Suprapubic skin (tissue), 3 donors: ENCODE results near the gene NT5C1B.

Source experiments
- POLR2AphosphoS5 ChIP-seq, 3 donors: sonication (generic); formaldehyde crosslinking; IDR thresholded peaks; one replicate each; pipeline ENCODE4 v1.6.1; 2017; ENCODE audit warnings: antibody characterized with exemption in 3 of 3
- TF ChIP-seq, protein P1 (sequence below), 2 donors: fragments of 200-600 bp in 1 of 2; fragments of 450-650 bp in 1 of 2; sonication (generic) in 1 of 2; IDR thresholded peaks; one replicate each; pipeline ENCODE4 v1.5.1; 2016 to 2019; ENCODE audit warnings: antibody characterized with exemption in 2 of 2, mild to moderate bottlenecking in 1 of 2, moderate library complexity in 1 of 2

DNA sequence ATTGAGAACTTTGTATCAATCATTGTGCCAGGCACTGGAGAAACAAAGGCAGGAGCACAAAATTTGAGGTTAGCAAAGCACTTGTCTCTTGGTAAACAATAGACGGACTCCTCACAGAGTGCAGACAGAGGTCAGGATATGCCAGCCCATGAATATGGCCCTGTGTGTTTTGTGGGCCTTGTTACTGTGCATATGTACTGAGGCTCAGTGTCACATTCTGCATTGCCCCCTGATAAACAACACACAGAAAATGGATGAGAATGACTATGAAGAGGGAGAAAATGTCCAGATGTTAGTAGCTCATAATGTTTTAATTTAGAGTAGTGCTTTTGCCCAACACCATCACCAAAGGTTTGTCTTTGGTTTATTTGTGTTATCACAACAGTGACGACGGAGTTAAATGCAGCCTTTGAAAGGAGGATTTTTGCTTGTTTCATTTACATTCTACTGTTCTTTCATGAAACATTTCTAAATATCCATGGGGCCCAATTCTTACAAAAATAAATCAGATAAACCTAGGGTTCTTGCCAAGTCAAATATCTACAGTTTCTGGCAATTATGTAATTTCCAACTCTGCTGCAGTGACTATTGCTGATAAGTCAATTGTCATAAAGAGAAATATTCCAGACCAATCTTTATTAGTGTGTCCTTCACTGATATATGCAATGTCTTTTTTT, 14.6 kb upstream of the NT5C1B start:
- TF ChIP-seq, protein P1, sequence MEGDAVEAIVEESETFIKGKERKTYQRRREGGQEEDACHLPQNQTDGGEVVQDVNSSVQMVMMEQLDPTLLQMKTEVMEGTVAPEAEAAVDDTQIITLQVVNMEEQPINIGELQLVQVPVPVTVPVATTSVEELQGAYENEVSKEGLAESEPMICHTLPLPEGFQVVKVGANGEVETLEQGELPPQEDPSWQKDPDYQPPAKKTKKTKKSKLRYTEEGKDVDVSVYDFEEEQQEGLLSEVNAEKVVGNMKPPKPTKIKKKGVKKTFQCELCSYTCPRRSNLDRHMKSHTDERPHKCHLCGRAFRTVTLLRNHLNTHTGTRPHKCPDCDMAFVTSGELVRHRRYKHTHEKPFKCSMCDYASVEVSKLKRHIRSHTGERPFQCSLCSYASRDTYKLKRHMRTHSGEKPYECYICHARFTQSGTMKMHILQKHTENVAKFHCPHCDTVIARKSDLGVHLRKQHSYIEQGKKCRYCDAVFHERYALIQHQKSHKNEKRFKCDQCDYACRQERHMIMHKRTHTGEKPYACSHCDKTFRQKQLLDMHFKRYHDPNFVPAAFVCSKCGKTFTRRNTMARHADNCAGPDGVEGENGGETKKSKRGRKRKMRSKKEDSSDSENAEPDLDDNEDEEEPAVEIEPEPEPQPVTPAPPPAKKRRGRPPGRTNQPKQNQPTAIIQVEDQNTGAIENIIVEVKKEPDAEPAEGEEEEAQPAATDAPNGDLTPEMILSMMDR (IDR thresholded peaks at IDR 0.05), result no peak
- TF ChIP-seq POLR2AphosphoS5 (IDR thresholded peaks at IDR 0.05), result no peak
